Right lobe of liver (tissue), 6 donors: ENCODE measurements around the gene LCTL. TPM values are rescaled to one million over a fixed set of nuclear protein-coding genes. Genes with fewer than 3 reads are reported as not detected.

Source experiments
- ATAC-seq, 4 donors: fragments of 200-7000 bp; cut with Tn5 transposase; one replicate each; pipeline ENCODE4 v1.9.1; 2020; ENCODE audit warnings: mild to moderate bottlenecking in 4 of 4, moderate library complexity in 4 of 4
- DNase-seq, 3 donors: peaks; one replicate each; pipeline ENCODE4 v3.0.0-alpha.2; 2020
- H3K27ac ChIP-seq, 3 donors: fragments of 200-600 bp; one replicate each; pipeline ENCODE4 v1.8.0; 2022
- H3K27me3 ChIP-seq, 2 donors: fragments of 200-600 bp; one replicate each; pipeline ENCODE4 v1.8.0; 2022
- H3K36me3 ChIP-seq, 4 donors: fragments of 200-600 bp; sonication (generic) in 1 of 4; one replicate each; pipeline versions ENCODE4 v1.5.1 to v1.8.0; 2017 to 2022; ENCODE audit warnings: control low read depth in 1 of 4
- H3K4me1 ChIP-seq, 4 donors: fragments of 200-600 bp; sonication (generic) in 1 of 4; one replicate each; pipeline versions ENCODE4 v1.5.1 to v1.8.0; 2017 to 2022; ENCODE audit warnings: control low read depth in 1 of 4
- H3K4me3 ChIP-seq, 3 donors: fragments of 200-600 bp; one replicate each; pipeline ENCODE4 v1.8.0; 2022
- H3K9me3 ChIP-seq, 4 donors: fragments of 200-600 bp; sonication (generic) in 1 of 4; one replicate each; pipeline versions ENCODE4 v1.5.1 to v1.8.0; 2017 to 2022; ENCODE audit warnings: control low read depth in 1 of 4
- POLR2A ChIP-seq: fragments of 450-650 bp; IDR thresholded peaks from one replicate; pipeline ENCODE4 v1.6.1; 2017; ENCODE audit warnings: antibody characterized with exemption, mild to moderate bottlenecking
- WGBS: methylation state at CpG from one replicate; pipeline ENCODE4 v1.1.6; 2018; ENCODE audit warnings: low coverage, low lambda C conversion rate; ENCODE audit not compliant: insufficient coverage; ENCODE audit errors: missing lambda C conversion rate; 5-methylcytosine and 5-hydroxymethylcytosine counted together
- intact Hi-C, 2 donors: fragments of 100-400 bp; cut with DNase I; formaldehyde crosslinking; loops; one replicate each; pipeline versions ENCODE4 v1.11.2 to v1.14.1; 2022
- total RNA-seq, 6 experiments: library from RNA; depleted of rRNA in 2 of 6; stranded (reverse); fragments of >200 nt in 2 of 6; fragmentation: NEBNext Ultra II Directional in 3 of 6; extraction: Animal tissue kit (Norgen Biotek cat#: 25700) in 3 of 6; gene quantifications; one replicate each; pipeline versions ENCODE4 v1.1.0 to v1.2.4, GENCODE V29; 2016 to 2023
- TF ChIP-seq, protein P1 (sequence below), 4 donors: fragments of 200-600 bp in 3 of 4; fragments of 450-650 bp in 1 of 4; IDR thresholded peaks; one replicate each; pipeline versions ENCODE4 v1.5.1 to v1.8.0; 2016 to 2022; ENCODE audit warnings: antibody characterized with exemption in 4 of 4, mild to moderate bottlenecking in 2 of 4
- donor health status: DM: no; HTN: yes; CAD: no.
- donor health status: DM: no; HTN: no; CAD: no.
- donor health status: DM: no; HTN: no; CAD: no.
- donor health status: DM: no; HTN: yes; CAD: no.
- donor health status: DM: no; HTN: yes; CAD: no.

LCTL gene
- total RNA-seq, 6 experiments from 2014 or later: not detected

DNA sequence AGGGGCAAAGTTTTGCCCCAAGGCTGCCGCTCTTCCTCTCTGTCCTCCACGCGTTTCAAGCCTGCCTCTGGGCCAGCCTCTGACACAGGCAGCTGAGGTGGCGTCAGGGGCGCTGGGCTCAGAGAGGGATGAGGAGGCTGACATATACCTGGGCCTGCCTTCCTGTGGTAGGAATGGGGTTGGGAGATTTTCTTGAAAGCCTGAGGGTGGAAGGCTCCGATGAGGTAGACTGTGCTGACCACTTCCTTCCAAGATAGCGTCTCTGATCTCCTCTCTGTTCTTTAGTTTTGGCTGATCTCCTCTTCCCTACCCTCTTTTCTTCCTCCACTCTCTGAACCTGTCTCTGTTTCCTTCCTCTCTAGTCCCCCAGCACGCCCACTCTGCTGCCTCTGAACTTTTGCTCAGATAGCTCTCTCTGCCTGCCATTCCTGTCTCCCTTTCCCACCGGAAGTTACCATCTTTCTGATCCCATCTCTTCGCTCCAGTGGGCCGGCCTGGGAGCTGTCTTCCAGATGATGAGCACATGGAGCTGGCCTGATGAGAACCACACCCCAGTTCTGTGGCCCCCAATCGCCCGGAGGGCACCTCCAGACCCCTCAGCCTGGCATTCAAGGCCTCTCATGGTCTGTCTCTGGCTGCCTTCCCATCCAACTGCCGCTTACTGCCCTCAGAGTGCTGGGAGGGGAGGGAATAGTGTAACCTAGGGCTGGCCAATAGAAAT is 32.5 kb upstream of the LCTL start:
- 75% methylated on average over 7 of the region's 14 CpGs for WGBS
- intact Hi-C loops: no loop called here

DNA sequence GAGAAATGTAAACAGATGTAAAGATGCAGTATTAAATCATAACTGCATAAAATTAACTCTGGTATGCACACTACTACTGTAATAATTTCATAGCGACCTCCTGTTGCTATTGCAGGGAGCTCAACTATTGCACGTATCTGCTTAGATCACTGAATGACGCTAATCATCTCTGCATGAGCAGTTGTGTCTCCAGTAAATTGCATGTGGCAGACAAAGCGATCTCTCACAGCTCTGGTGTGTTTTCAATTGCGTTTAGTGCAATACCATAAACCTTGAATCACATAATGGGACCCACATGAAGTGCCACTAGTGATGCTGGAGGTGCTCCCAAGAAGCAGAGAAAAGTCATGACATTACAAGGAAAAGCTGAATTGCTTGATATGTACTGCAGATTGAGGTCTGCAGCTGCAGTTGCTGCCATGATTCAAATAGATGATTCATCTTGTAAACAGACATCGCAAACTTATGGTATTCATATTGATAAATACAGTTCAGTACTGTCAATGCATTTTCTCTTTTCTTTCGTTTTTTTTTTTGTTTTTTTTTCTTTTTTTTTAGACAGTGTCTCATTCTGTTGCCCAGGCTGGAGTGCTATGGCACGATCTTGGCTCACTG is 30.2 kb upstream of the LCTL start:
- Histone ChIP-seq H3K4me1 (peaks cover 0 to under 1% (median 0%) of the 10 kb centered on the region in 4 donors), H3K36me3 (no peaks in the 10 kb centered on the region), H3K9me3 (no peaks in the 10 kb centered on the region), H3K27ac (no peak overlapping the region), H3K4me3 (no peak overlapping the region), H3K27me3 (no peaks in the 10 kb centered on the region)
- intact Hi-C loops: no loop called here
- ATAC-seq (no peak), DNase-seq (no peak)
- TF ChIP-seq POLR2A: no peak
- TF ChIP-seq, protein P1, sequence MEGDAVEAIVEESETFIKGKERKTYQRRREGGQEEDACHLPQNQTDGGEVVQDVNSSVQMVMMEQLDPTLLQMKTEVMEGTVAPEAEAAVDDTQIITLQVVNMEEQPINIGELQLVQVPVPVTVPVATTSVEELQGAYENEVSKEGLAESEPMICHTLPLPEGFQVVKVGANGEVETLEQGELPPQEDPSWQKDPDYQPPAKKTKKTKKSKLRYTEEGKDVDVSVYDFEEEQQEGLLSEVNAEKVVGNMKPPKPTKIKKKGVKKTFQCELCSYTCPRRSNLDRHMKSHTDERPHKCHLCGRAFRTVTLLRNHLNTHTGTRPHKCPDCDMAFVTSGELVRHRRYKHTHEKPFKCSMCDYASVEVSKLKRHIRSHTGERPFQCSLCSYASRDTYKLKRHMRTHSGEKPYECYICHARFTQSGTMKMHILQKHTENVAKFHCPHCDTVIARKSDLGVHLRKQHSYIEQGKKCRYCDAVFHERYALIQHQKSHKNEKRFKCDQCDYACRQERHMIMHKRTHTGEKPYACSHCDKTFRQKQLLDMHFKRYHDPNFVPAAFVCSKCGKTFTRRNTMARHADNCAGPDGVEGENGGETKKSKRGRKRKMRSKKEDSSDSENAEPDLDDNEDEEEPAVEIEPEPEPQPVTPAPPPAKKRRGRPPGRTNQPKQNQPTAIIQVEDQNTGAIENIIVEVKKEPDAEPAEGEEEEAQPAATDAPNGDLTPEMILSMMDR (IDR thresholded peaks at IDR 0.05): no peak
- WGBS: 80% methylated on average over 7 of the region's 8 CpGs

More for the DNA sequence above, 32.5 kb upstream of the LCTL start:
- Histone ChIP-seq H3K36me3 (no peaks in the 10 kb centered on the region), H3K27ac (no peak overlapping the region), H3K27me3 (no peaks in the 10 kb centered on the region), H3K4me3 (no peak overlapping the region), H3K9me3 (no peaks in the 10 kb centered on the region), H3K4me1 (no peaks in the 10 kb centered on the region)
- no peak for TF ChIP-seq POLR2A
- TF ChIP-seq, protein P1 (IDR thresholded peaks at IDR 0.05): no peak
- ATAC-seq (no peak), DNase-seq (no peak)

DNA sequence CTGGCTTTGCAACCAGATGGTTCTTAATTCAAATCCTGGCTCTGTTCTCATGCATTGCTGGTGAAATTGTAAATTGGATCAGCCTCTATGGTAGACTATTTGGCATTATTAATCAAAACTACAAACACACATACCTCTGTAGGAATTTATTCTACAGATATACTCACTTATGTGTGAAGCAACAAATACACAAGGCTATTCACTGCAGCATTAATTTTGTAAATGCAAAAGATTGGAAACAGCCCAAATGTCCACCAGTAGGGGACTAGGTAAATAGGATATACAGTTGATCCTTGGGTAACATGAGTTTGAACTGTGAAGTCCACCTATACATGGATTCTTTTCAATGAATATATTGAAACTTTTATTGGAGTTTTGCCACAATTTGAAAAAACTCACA is 29.5 kb upstream of the LCTL start:
- H3K27me3 ChIP-seq: no peaks in the 10 kb centered on the region
- no peaks in the 10 kb centered on the region for H3K36me3 ChIP-seq
- peaks cover 0 to 7% (median 0%) of the 10 kb centered on the region in 4 donors for H3K4me1 ChIP-seq
- H3K9me3 ChIP-seq: no peaks in the 10 kb centered on the region
- DNase-seq (no peak), ATAC-seq (no peak)
- TF ChIP-seq, protein P1 (IDR thresholded peaks at IDR 0.05): no peak
- intact Hi-C loops: no loop called here
- no peak overlapping the region for H3K27ac ChIP-seq
- no peak overlapping the region for H3K4me3 ChIP-seq

DNA sequence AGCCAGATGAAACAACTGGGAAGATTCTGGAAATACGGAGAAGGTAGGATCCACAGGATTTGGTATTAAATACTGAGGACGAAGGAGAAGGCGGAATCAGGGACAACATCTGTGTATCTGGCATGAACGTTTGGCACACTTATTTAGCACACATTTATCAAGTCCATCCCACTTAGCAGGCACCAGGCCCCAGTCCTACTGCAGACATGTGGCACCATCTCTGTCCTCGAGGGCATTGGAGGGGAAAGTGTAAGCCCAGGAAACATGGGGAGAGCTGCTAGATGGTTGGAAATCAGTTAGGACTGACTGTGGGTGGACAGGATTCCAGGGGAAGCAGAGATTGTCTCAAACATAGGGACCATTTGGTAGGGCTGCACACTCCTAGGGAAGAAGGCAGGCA is 29.0 kb upstream of the LCTL start:
- DNase-seq: no peak
- no peaks in the 10 kb centered on the region for H3K36me3 ChIP-seq
- TF ChIP-seq, protein P1 (IDR thresholded peaks at IDR 0.05): no peak
- TF ChIP-seq POLR2A: no peak
- peaks cover 0 to 7% (median 2%) of the 10 kb centered on the region in 4 donors for H3K4me1 ChIP-seq
- no peaks in the 10 kb centered on the region for H3K9me3 ChIP-seq
- WGBS: 63% methylated on average over 5 of the region's 5 CpGs
- intact Hi-C loops: no loop called here
- H3K27me3 ChIP-seq: no peaks in the 10 kb centered on the region
- H3K27ac ChIP-seq: no peak overlapping the region
- no peak overlapping the region for H3K4me3 ChIP-seq
- ATAC-seq: no peak
